Neuronal stem cell (in vitro differentiated cells): ENCODE results near the gene PDZK1.
"Not testable (repeated sequence)": the region's sequence is repeated elsewhere in the genome, so short reads cannot be mapped to it uniquely, and the experiment has no call there.

Experiments
- DNase-seq: peaks from one replicate; pipeline ENCODE4 v3.0.0-alpha.2; 2013; ENCODE audit warnings: low spot score
- H2AFZ ChIP-seq: one replicate; pipeline ENCODE4 v1.6.1; 2013; ENCODE audit warnings: mild to moderate bottlenecking, low read length, inconsistent platforms
- H2AK5ac ChIP-seq: 2 replicates; pipeline ENCODE4 v1.6.1; 2013; ENCODE audit warnings: low read depth, mild to moderate bottlenecking, inconsistent platforms, low read length, moderate library complexity, mixed read lengths
- H2BK120ac ChIP-seq: 2 replicates; pipeline ENCODE4 v1.6.1; 2013; ENCODE audit warnings: low read depth, mild to moderate bottlenecking, inconsistent platforms, low read length, moderate library complexity, mixed read lengths
- H2BK12ac ChIP-seq: one replicate; pipeline ENCODE4 v1.6.1; 2013; ENCODE audit warnings: low read length, inconsistent platforms
- H2BK15ac ChIP-seq: 2 replicates; pipeline ENCODE4 v1.6.1; 2013; ENCODE audit warnings: mild to moderate bottlenecking, low read length, inconsistent platforms, mixed read lengths
- H2BK5ac ChIP-seq: one replicate; pipeline ENCODE4 v1.6.1; 2013; ENCODE audit warnings: inconsistent platforms, mild to moderate bottlenecking, low read length, moderate library complexity
- H3K14ac ChIP-seq: one replicate; pipeline ENCODE4 v1.6.1; 2013; ENCODE audit warnings: low read length, inconsistent platforms
- H3K18ac ChIP-seq: 2 replicates; pipeline ENCODE4 v1.6.1; 2013; ENCODE audit warnings: low read length, inconsistent platforms
- H3K23ac ChIP-seq: 2 replicates; pipeline ENCODE4 v1.6.1; 2013; ENCODE audit warnings: low read depth, mild to moderate bottlenecking, mixed read lengths, low read length, inconsistent platforms; ENCODE audit not compliant: poor library complexity
- H3K27ac ChIP-seq: replicated peaks from 3 replicates; pipeline ENCODE4 v1.5.1; 2013; ENCODE audit warnings: low read length, inconsistent platforms
- H3K27me3 ChIP-seq, 3 experiments: 2 replicates each; pipeline ENCODE4 v1.6.1; 2013; ENCODE audit warnings: low read length in 3 of 3, mild to moderate bottlenecking in 2 of 3, inconsistent platforms in 1 of 3, low read depth in 1 of 3, mixed read lengths in 1 of 3, moderate library complexity in 1 of 3; ENCODE audit not compliant: control insufficient read depth in 3 of 3, insufficient read depth in 3 of 3
- H3K36me3 ChIP-seq, 2 donors: replicated peaks in 1 of 2; 2 replicates each; pipeline ENCODE4 v1.6.1; 2013; ENCODE audit warnings: low read length in 2 of 2; ENCODE audit not compliant: control insufficient read depth in 2 of 2, insufficient read depth in 2 of 2
- H3K4ac ChIP-seq: 2 replicates; pipeline ENCODE4 v1.6.1; 2013; ENCODE audit warnings: inconsistent platforms, mild to moderate bottlenecking, low read length, moderate library complexity
- H3K4me1 ChIP-seq, 2 donors: 1 replicate in 1 of 2; 2 replicates in 1 of 2; pipeline ENCODE4 v1.6.1; 2013; ENCODE audit warnings: low read length in 2 of 2, low read depth in 1 of 2; ENCODE audit not compliant: control insufficient read depth in 2 of 2, insufficient read depth in 1 of 2
- H3K4me2 ChIP-seq: one replicate; pipeline ENCODE4 v1.6.1; 2013; ENCODE audit warnings: mild to moderate bottlenecking, low read length, inconsistent platforms; ENCODE audit not compliant: insufficient read depth, poor library complexity, severe bottlenecking
- H3K4me3 ChIP-seq, 2 donors: 2 replicates each; pipeline ENCODE4 v1.5.1; 2013; ENCODE audit warnings: low read length in 2 of 2, mild to moderate bottlenecking in 2 of 2, inconsistent platforms in 1 of 2, moderate library complexity in 1 of 2
- H3K79me1 ChIP-seq: one replicate; pipeline ENCODE4 v1.6.1; 2013; ENCODE audit warnings: low read depth, mild to moderate bottlenecking, inconsistent platforms, low read length, moderate library complexity
- H3K9ac ChIP-seq: one replicate; pipeline ENCODE4 v1.6.1; 2013; ENCODE audit warnings: mild to moderate bottlenecking, low read depth, low read length, inconsistent platforms; ENCODE audit not compliant: poor library complexity
- H3K9me3 ChIP-seq, 2 donors: replicated peaks in 1 of 2; 2 replicates each; pipeline versions ENCODE3 to v1.6.1; 2013; ENCODE audit warnings: low read length in 2 of 2, mild to moderate bottlenecking in 2 of 2, inconsistent platforms in 1 of 2, low read depth in 1 of 2, mixed read lengths in 1 of 2, moderate library complexity in 1 of 2; ENCODE audit not compliant: control insufficient read depth in 2 of 2, insufficient read depth in 1 of 2
- H4K8ac ChIP-seq: one replicate; pipeline ENCODE4 v1.6.1; 2013; ENCODE audit warnings: low read depth, mild to moderate bottlenecking, inconsistent platforms, low read length, moderate library complexity
- H4K91ac ChIP-seq: one replicate; pipeline ENCODE4 v1.6.1; 2013; ENCODE audit warnings: low read length, low read depth, mild to moderate bottlenecking, inconsistent platforms; ENCODE audit not compliant: poor library complexity
- WGBS, 2 donors: extraction: QIAGEN DNeasy Blood & Tissue Kit; methylation state at CpG; one replicate each; pipeline ENCODE4 v1.1.7; 2013; ENCODE audit warnings: missing lambda C conversion rate in 2 of 2, mixed read lengths in 1 of 2; ENCODE audit not compliant: insufficient read length in 2 of 2, insufficient replicate concordance in 1 of 2; ENCODE audit errors: extremely low coverage in 2 of 2; 5-methylcytosine and 5-hydroxymethylcytosine counted together

Gene PDZK1

GRCh38 chr1:145720556-145720877 is 13.3 kb upstream of the PDZK1 start:
- H2BK5ac ChIP-seq, result peak overlapping the region; percentile 19
- no peaks in the 10 kb centered on the region for H3K36me3 ChIP-seq
- H4K91ac ChIP-seq, result no peak overlapping the region
- H4K8ac ChIP-seq, result no peak overlapping the region
- peak overlapping the region; percentile 88 for H2AFZ ChIP-seq
- H3K23ac ChIP-seq, result peak overlapping the region; percentile 44
- H3K4me2 ChIP-seq, result no peak overlapping the region
- H3K9ac ChIP-seq, result peak overlapping the region; percentile 12
- H3K4me3 ChIP-seq, result no peak overlapping the region
- H3K9me3 ChIP-seq, result no peaks in the 10 kb centered on the region
- no peak overlapping the region for H3K27ac ChIP-seq
- no CpG with 5 or more reads among the region's 5 CpGs for WGBS, 2 donors
- H3K27me3 ChIP-seq, result peaks cover 0 to 16% (median 0%) of the 10 kb centered on the region in 3 experiments
- peak overlapping the region; percentile 84 for H3K18ac ChIP-seq
- no peak overlapping the region for H2BK12ac ChIP-seq
- peak overlapping the region; percentile 30 for H2BK15ac ChIP-seq
- no peaks in the 10 kb centered on the region for H3K79me1 ChIP-seq
- peaks cover 14 to 15% of the 10 kb centered on the region in 2 donors for H3K4me1 ChIP-seq
- H2BK120ac ChIP-seq, result no peak overlapping the region
- H3K14ac ChIP-seq, result no peak overlapping the region
- H2AK5ac ChIP-seq, result peak overlapping the region; percentile 47
- H3K4ac ChIP-seq, result no peak overlapping the region
- DNase-seq, result no peak

GRCh38 chr1:145719230-145720079 is 12.3 kb upstream of the PDZK1 start, which contains the start of gene CD160:
CD160 (plus strand) TSS chr1:145719499; CDS start chr1:145728328, 8,829 bp downstream.
- DNase-seq, result no peak
- Histone ChIP-seq H3K23ac (no peak within 1 kb of the TSS), H4K91ac (no peak within 1 kb of the TSS), H2BK15ac (no peak within 1 kb of the TSS), H2AK5ac (no peak within 1 kb of the TSS), H3K4me3 (no peak within 1 kb of the TSS), H2BK5ac (no peak within 1 kb of the TSS), H3K27ac (no peak within 1 kb of the TSS), H2AFZ (peak within 1 kb of the TSS; percentile 88), H3K18ac (no peak within 1 kb of the TSS), H3K36me3 (no peaks in the 10 kb centered on the region), H3K4ac (no peak within 1 kb of the TSS), H3K4me1 (peaks cover 14 to 15% of the 10 kb centered on the region in 2 donors), H3K79me1 (no peaks in the 10 kb centered on the region), H3K4me2 (no peak within 1 kb of the TSS), H3K27me3 (peaks cover 0 to 16% (median 0%) of the 10 kb centered on the region in 3 experiments), H3K9me3 (no peaks in the 10 kb centered on the region), H2BK120ac (no peak within 1 kb of the TSS), H3K14ac (no peak within 1 kb of the TSS), H3K9ac (no peak within 1 kb of the TSS), H2BK12ac (no peak within 1 kb of the TSS), H4K8ac (no peak within 1 kb of the TSS)
- WGBS, 2 donors, result no CpG with 5 or more reads among the region's 12 CpGs

- H3K23ac ChIP-seq, H3K18ac ChIP-seq, H2AK5ac ChIP-seq, DNase-seq, H2BK120ac ChIP-seq, H3K9me3 ChIP-seq, H3K36me3 ChIP-seq, H3K79me1 ChIP-seq, H3K27ac ChIP-seq, H3K4ac ChIP-seq, H4K91ac ChIP-seq, H2BK15ac ChIP-seq, H3K9ac ChIP-seq, H2BK5ac ChIP-seq, H4K8ac ChIP-seq, H2AFZ ChIP-seq, H3K14ac ChIP-seq, H3K4me3 ChIP-seq, H2BK12ac ChIP-seq, H3K4me2 ChIP-seq: not testable (repeated sequence)
- H3K27me3 ChIP-seq, result peaks cover 0 to 16% (median 0%) of the 10 kb centered on the region in 3 experiments
- H3K4me1 ChIP-seq, result peaks cover 14 to 15% of the 10 kb centered on the region in 2 donors
- WGBS, 2 donors, result no CpG with 5 or more reads among the region's 5 CpGs
Measured at GRCh38 chr1:145718465-145718864, 11.3 kb upstream of the PDZK1 start.

GRCh38 chr1:145717833-145718232 is 10.7 kb upstream of the PDZK1 start:
- no peak overlapping the region for H3K9ac ChIP-seq
- no peak overlapping the region for H3K23ac ChIP-seq
- no CpG with 5 or more reads among the region's 1 CpG for WGBS, 2 donors

More at GRCh38 chr1:145717833-145718232, 10.7 kb upstream of the PDZK1 start:
- no peak overlapping the region for H4K8ac ChIP-seq
- no peak overlapping the region for H3K18ac ChIP-seq
- no peak overlapping the region for H3K4ac ChIP-seq
- no peak overlapping the region for H2AK5ac ChIP-seq
- H3K9me3 ChIP-seq, result no peaks in the 10 kb centered on the region
- no peak overlapping the region for H3K4me2 ChIP-seq
- H4K91ac ChIP-seq, result no peak overlapping the region
- no peak overlapping the region for H2BK120ac ChIP-seq
- H3K14ac ChIP-seq, result no peak overlapping the region
- no peaks in the 10 kb centered on the region for H3K79me1 ChIP-seq
- no peak overlapping the region for H3K27ac ChIP-seq
- no peak overlapping the region for H2AFZ ChIP-seq
- no peak overlapping the region for H2BK5ac ChIP-seq
- H3K36me3 ChIP-seq, result no peaks in the 10 kb centered on the region
- no peak overlapping the region for H2BK15ac ChIP-seq
- H3K4me1 ChIP-seq, result peaks cover 14 to 15% of the 10 kb centered on the region in 2 donors
- no peak overlapping the region for H2BK12ac ChIP-seq
- H3K4me3 ChIP-seq, result no peak overlapping the region
- peaks cover 0 to 16% (median 0%) of the 10 kb centered on the region in 3 experiments for H3K27me3 ChIP-seq
- DNase-seq, result no peak
